ENCODE measurements around the gene RALGAPA2. TPM values are rescaled to one million over a fixed set of nuclear protein-coding genes. Genes with fewer than 3 reads are reported as not detected.

Gene RALGAPA2
- total and polyA plus RNA-seq, 2 of the 13 experiments (the other 11 are each of a cell fraction or from before 2014, with no cell fraction given) = 13.8 to 17.7 TPM

- TF ChIP-seq RAD21 (CRISPR knock-in tag; IDR thresholded peaks at IDR 0.05) (no peak), DMTF1 (CRISPR knock-in tag; IDR thresholded peaks at IDR 0.05) (no peak), ZNF382 (CRISPR knock-in tag; IDR thresholded peaks at IDR 0.05; ENCODE audit: borderline replicate concordance) (no peak), ZFP62 (CRISPR knock-in tag; IDR thresholded peaks at IDR 0.05) (no peak), NFKBIZ (CRISPR knock-in tag; IDR thresholded peaks at IDR 0.05) (no peak)
Measured at GRCh38 chr20:20353576-20353975, 358.9 kb downstream of the RALGAPA2 start (continued).

- ChIA-PET CTCF (ENCODE audit: low intra/inter-chr PET ratio, low total read pairs) (no interaction called here), POLR2A (no interaction called here)
- no peaks in the 10 kb centered on the region for H3K4me1 ChIP-seq (ENCODE audit: insufficient read depth, low read length)
- H3K4me2 ChIP-seq (ENCODE audit: low read depth, low read length) = no peak overlapping the region
- 14% methylated on average over 4 of the region's 4 CpGs for WGBS (ENCODE audit: low lambda C conversion rate)
- H3K27ac ChIP-seq (ENCODE audit: extremely low read length, insufficient read depth, low read length) = no peak overlapping the region
- no peak for ATAC-seq
- H3K36me3 ChIP-seq (replicated peaks in 1 of 2; ENCODE audit: control insufficient read depth in 1 of 2, insufficient read depth in 2 of 2, low read length in 2 of 2) = no peaks in the 10 kb centered on the region
- peaks cover 7 to 26% of the 10 kb centered on the region in 2 experiments; a peak in 3 of 5 replicates for H3K27me3 ChIP-seq (ENCODE audit: control insufficient read depth in 1 of 2, insufficient read depth in 2 of 2, low read length in 2 of 2)
- intact Hi-C loops (cut with micrococcal nuclease; ENCODE audit: unreplicated experiment) = no loop called here
- H2AFZ ChIP-seq (ENCODE audit: low read length) = no peak overlapping the region
- no peak overlapping the region for H3K9ac ChIP-seq (ENCODE audit: insufficient read depth, low read depth, low read length)
- H4K20me1 ChIP-seq (ENCODE audit: insufficient read depth, low read length) = no peaks in the 10 kb centered on the region
- FAIRE-seq = no peak
- no TSS peak for BruUV-seq (replicated peaks)
- no peak for DNase-seq (ENCODE audit: low spot score)
- H3K9me3 ChIP-seq (ENCODE audit: low read length) = no peaks in the 10 kb centered on the region
- H3K79me2 ChIP-seq (ENCODE audit: insufficient read depth, low read length) = no peaks in the 10 kb centered on the region
- H3K4me3 ChIP-seq (replicated peaks in 1 of 3; ENCODE audit: insufficient read depth in 1 of 3, low read depth in 2 of 3, low read length in 3 of 3) = no peak overlapping the region
- in situ Hi-C loops (cut with HindIII; ENCODE audit: extremely low pct_ligation_motif_present, low pct_unique_long_range_greater_than_20kb) = no loop called here
- no peak for TF ChIP-seq RAD51 (IDR thresholded peaks at IDR 0.05; ENCODE audit: borderline replicate concordance)
- no peak for TF ChIP-seq AHDC1 (CRISPR knock-in tag; IDR thresholded peaks at IDR 0.05; ENCODE audit: borderline replicate concordance)
- TF ChIP-seq ZKSCAN1 (IDR thresholded peaks at IDR 0.05; ENCODE audit: low read length) = no peak
- no peak for TF ChIP-seq HOXA5 (CRISPR knock-in tag; IDR thresholded peaks at IDR 0.05)
- TF ChIP-seq ZNF530 (CRISPR knock-in tag; IDR thresholded peaks at IDR 0.05; ENCODE audit: low read depth) = no peak
- no peak for TF ChIP-seq HOMEZ (CRISPR knock-in tag; IDR thresholded peaks at IDR 0.05; ENCODE audit: low read depth)
- TF ChIP-seq RBAK (CRISPR knock-in tag; IDR thresholded peaks at IDR 0.05) = no peak
- no peak for TF ChIP-seq POGZ (CRISPR knock-in tag; IDR thresholded peaks at IDR 0.05)
- TF ChIP-seq MATR3 (CRISPR knock-in tag; IDR thresholded peaks at IDR 0.05) = no peak
- no peak for TF ChIP-seq ETV6 (CRISPR knock-in tag; conservative IDR thresholded peaks at IDR 0.05)
- no peak for TF ChIP-seq MEIS2 (CRISPR knock-in tag; IDR thresholded peaks at IDR 0.05)
- TF ChIP-seq ZBTB3 (CRISPR knock-in tag; IDR thresholded peaks at IDR 0.05; ENCODE audit: borderline replicate concordance, low read depth) = no peak
Measured at GRCh38 chr20:20344476-20344875, 368.0 kb downstream of the RALGAPA2 start.

Data from HepG2 (cell line).